GM19463 (cell line): Measurements from ENCODE around the gene LEF1.

Source experiments
- ATAC-seq: cut with Tn5 transposase; IDR thresholded peaks from one replicate; pipeline ENCODE4 v1.9.1; 2021; ENCODE audit warnings: mild to moderate bottlenecking, moderate library complexity; ENCODE audit not compliant: unreplicated experiment

The LEF1 gene

GRCh38 chr4:108114503-108114902, 54.2 kb downstream of the LEF1 start:
- no peak for ATAC-seq

- ATAC-seq, result no peak
These were observed 55.5 kb downstream of the LEF1 start for GRCh38 chr4:108113229-108113628.

- no peak for ATAC-seq
These were observed 57.0 kb downstream of the LEF1 start for GRCh38 chr4:108111781-108112180.

GRCh38 chr4:108110450-108110849, 58.3 kb downstream of the LEF1 start:
- peak; percentile 4 for ATAC-seq

- ATAC-seq, result peak; percentile 83
These were observed 58.7 kb downstream of the LEF1 start for GRCh38 chr4:108109997-108110416.

GRCh38 chr4:108109111-108109510, 59.6 kb downstream of the LEF1 start:
- no peak for ATAC-seq

- no peak for ATAC-seq
These were observed 60.9 kb downstream of the LEF1 start for GRCh38 chr4:108107729-108108382.

- ATAC-seq, result no peak
These were observed 61.6 kb downstream of the LEF1 start for GRCh38 chr4:108107101-108107500.

- ATAC-seq, result no peak
These were observed 62.5 kb downstream of the LEF1 start for GRCh38 chr4:108106186-108106585.

- no peak for ATAC-seq
These were observed 65.5 kb downstream of the LEF1 start for GRCh38 chr4:108103099-108103862.

- ATAC-seq, result no peak
These were observed 67.9 kb downstream of the LEF1 start for GRCh38 chr4:108100827-108101226.

GRCh38 chr4:108099838-108100237, 68.9 kb downstream of the LEF1 start:
- no peak for ATAC-seq

- ATAC-seq, result peak; percentile 67
These were observed 70.7 kb downstream of the LEF1 start for GRCh38 chr4:108097990-108098553.

GRCh38 chr4:108094923-108095482, 73.7 kb downstream of the LEF1 start:
- no peak for ATAC-seq

- no peak for ATAC-seq
These were observed 74.6 kb downstream of the LEF1 start for GRCh38 chr4:108094131-108094530.

GRCh38 chr4:108092288-108092687, 76.4 kb downstream of the LEF1 start:
- ATAC-seq, result no peak

GRCh38 chr4:108087293-108087967, 81.3 kb downstream of the LEF1 start:
- peak; percentile 82 for ATAC-seq

GRCh38 chr4:108081256-108081655, 87.5 kb downstream of the LEF1 start:
- ATAC-seq, result no peak

- no peak for ATAC-seq
These were observed 88.0 kb downstream of the LEF1 start for GRCh38 chr4:108080747-108081146.

- no peak for ATAC-seq
These were observed 90.6 kb downstream of the LEF1 start for GRCh38 chr4:108078024-108078733.

- peak; percentile 74 for ATAC-seq
These were observed 96.4 kb downstream of the LEF1 start for GRCh38 chr4:108072300-108072699.
